GM12892 (cell line): ENCODE data around the gene SLC6A4.

Experiments used
- POLR2A ChIP-seq: IDR thresholded peaks from 2 replicates; pipeline ENCODE4 v1.6.1; 2011; ENCODE audit warnings: low read depth, low read length, control low read depth
- POLR2AphosphoS5 ChIP-seq: IDR thresholded peaks from 2 replicates; pipeline ENCODE4 v1.6.1; 2011; ENCODE audit warnings: low read depth, low read length, control low read depth

DNA sequence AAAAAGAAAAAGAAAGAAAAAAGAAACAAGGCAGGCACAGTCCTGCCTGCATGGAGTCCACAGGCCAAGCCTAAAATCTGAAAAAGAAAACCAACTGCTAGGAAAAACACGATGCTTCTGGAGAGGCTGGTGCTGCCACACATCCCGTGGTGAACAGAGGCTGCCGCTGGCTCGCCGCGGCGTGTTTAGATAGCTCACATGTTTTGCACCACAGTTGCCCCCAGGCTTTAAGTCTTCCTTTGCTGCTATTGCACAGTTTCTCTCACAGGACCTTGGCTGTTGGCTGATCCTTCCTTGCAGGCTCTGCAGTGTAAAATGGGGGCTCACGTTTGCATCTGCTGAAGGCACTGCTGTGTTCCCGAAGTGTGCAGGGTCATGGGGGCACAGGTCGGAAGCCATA lies 8.6 kb downstream of the SLC6A4 start:
- TF ChIP-seq POLR2A (no peak), POLR2AphosphoS5 (no peak)
